ENCODE data around the gene WSCD2.

DNA sequence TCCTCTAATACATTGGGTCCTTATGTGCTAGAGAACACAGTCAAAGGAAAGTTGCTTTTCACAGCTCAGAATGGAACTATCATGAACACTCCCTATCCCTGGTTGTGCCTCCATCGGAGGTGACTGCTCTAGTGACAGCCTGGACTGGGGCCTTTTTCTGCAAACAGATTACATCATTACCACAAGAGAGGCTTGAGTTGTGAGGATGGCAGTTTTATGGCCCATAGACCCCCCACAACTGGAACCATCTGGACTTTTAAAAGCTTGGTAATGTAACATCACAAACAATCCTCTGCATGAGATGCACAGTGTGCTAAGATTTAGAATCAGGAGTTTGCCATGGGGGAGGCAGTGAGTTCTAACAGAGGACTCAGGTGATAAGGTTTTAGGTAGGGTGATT lies 46.6 kb upstream of the WSCD2 start:
- no peak for TF ChIP-seq EZH2phosphoT487 (IDR thresholded peaks at IDR 0.05; ENCODE audit: low read length)
- TF ChIP-seq, protein P1, sequence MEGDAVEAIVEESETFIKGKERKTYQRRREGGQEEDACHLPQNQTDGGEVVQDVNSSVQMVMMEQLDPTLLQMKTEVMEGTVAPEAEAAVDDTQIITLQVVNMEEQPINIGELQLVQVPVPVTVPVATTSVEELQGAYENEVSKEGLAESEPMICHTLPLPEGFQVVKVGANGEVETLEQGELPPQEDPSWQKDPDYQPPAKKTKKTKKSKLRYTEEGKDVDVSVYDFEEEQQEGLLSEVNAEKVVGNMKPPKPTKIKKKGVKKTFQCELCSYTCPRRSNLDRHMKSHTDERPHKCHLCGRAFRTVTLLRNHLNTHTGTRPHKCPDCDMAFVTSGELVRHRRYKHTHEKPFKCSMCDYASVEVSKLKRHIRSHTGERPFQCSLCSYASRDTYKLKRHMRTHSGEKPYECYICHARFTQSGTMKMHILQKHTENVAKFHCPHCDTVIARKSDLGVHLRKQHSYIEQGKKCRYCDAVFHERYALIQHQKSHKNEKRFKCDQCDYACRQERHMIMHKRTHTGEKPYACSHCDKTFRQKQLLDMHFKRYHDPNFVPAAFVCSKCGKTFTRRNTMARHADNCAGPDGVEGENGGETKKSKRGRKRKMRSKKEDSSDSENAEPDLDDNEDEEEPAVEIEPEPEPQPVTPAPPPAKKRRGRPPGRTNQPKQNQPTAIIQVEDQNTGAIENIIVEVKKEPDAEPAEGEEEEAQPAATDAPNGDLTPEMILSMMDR (IDR thresholded peaks at IDR 0.05; ENCODE audit: low read length): no peak
